CD4-positive, alpha-beta T cell treated with Interleukin-12 subunit alpha and Interleukin-12 subunit beta, for 1 hour (primary cell): Measurements from ENCODE around the gene RTTN.
"Not testable (repeated sequence)": the region's sequence is repeated elsewhere in the genome, so short reads cannot be mapped to it uniquely, and the experiment has no call there.

Experiments
- DNase-seq: peaks from one replicate; pipeline ENCODE4 v3.0.0-alpha.2; 2020

RTTN gene

GRCh38 chr18:70205421-70206397 is at the start of gene RTTN:
TSS of gene RTTN (minus strand) at chr18:70205687. CDS start at chr18:70205658, 29 bp downstream.
- DNase-seq, result peak; percentile 92

GRCh38 chr18:70250781-70251180 is 45.3 kb upstream of the RTTN start:
- DNase-seq, result no peak

- not testable (repeated sequence) for DNase-seq
Observed at GRCh38 chr18:70249861-70250260, 44.4 kb upstream of the RTTN start.

- DNase-seq, result no peak
Observed at GRCh38 chr18:70249118-70249517, 43.6 kb upstream of the RTTN start.

GRCh38 chr18:70246061-70246466 is 40.6 kb upstream of the RTTN start:
- DNase-seq, result no peak

GRCh38 chr18:70243131-70243929 is 37.8 kb upstream of the RTTN start:
- DNase-seq, result no peak

- not testable (repeated sequence) for DNase-seq
Observed at GRCh38 chr18:70236921-70237320, 31.4 kb upstream of the RTTN start.

GRCh38 chr18:70235478-70235877 is 30.0 kb upstream of the RTTN start:
- no peak for DNase-seq

GRCh38 chr18:70234667-70235459 is 29.4 kb upstream of the RTTN start:
- DNase-seq, result no peak

GRCh38 chr18:70233974-70234373 is 28.5 kb upstream of the RTTN start:
- DNase-seq, result no peak

GRCh38 chr18:70232261-70232660 is 26.8 kb upstream of the RTTN start:
- DNase-seq, result no peak

GRCh38 chr18:70229639-70230038 is 24.2 kb upstream of the RTTN start:
- no peak for DNase-seq

- DNase-seq, result no peak
Observed at GRCh38 chr18:70228536-70228935, 23.0 kb upstream of the RTTN start.

GRCh38 chr18:70227438-70227837 is 22.0 kb upstream of the RTTN start:
- DNase-seq, result no peak

- DNase-seq, result no peak
Observed at GRCh38 chr18:70221915-70222278, 16.4 kb upstream of the RTTN start.

GRCh38 chr18:70221156-70221914 is 15.8 kb upstream of the RTTN start:
- DNase-seq, result no peak

GRCh38 chr18:70220628-70221027 is 15.1 kb upstream of the RTTN start:
- no peak for DNase-seq

GRCh38 chr18:70219688-70220087 is 14.2 kb upstream of the RTTN start:
- DNase-seq, result no peak

GRCh38 chr18:70216788-70217187 is 11.3 kb upstream of the RTTN start:
- DNase-seq, result no peak

- DNase-seq, result no peak
Observed at GRCh38 chr18:70207181-70207580, 1.7 kb upstream of the RTTN start.

- DNase-seq, result no peak
Observed at GRCh38 chr18:70200286-70200685, 5.2 kb downstream of the RTTN start.

- DNase-seq, result no peak
Observed at GRCh38 chr18:70197844-70198243, 7.6 kb downstream of the RTTN start.
